GM12878 (cell line): Measurements from ENCODE around the gene A1BG. TPM values are rescaled to one million over a fixed set of nuclear protein-coding genes. Genes with fewer than 3 reads are reported as not detected.

Experiments
- ATAC-seq: fragments of 200-7000 bp; cut with Tn5 transposase; 3 replicates; pipeline ENCODE4 v1.9.1; 2020; ENCODE audit warnings: mild to moderate bottlenecking, moderate library complexity
- BruUV-seq: library from RNA; stranded (reverse); fragments of 400-500 nt; replicated peaks from 2 replicates; lab custom pipeline; 2021; lab: Mats Ljungman, UMichigan
- CTCF ChIA-PET: fragments of 300-600 bp; sonication (Branson Sonifier 250); formaldehyde crosslinking; extraction: SDS; loops from one replicate; lab custom pipeline; 2021; ENCODE audit warnings: inconsistent platforms; lab: Yijun Ruan, JAX
- POLR2A ChIA-PET: fragments of 350-600 bp; formaldehyde crosslinking; extraction: SDS; loops from one replicate; lab custom pipeline; 2021; ENCODE audit warnings: inconsistent platforms; lab: Charles Lee
- RAD21 ChIA-PET: fragments of 300-600 bp; sonication (Branson Sonifier 250); formaldehyde crosslinking; loops from one replicate; lab custom pipeline; 2023; ENCODE audit warnings: antibody characterized with exemption; ENCODE audit not compliant: unreplicated experiment; lab: Charles Lee
- SMC1A ChIA-PET: fragments of 300-600 bp; sonication (Branson Sonifier 250); formaldehyde crosslinking; loops from one replicate; lab custom pipeline; 2023; ENCODE audit not compliant: unreplicated experiment, uncharacterized antibody; lab: Charles Lee
- DNase-seq: peaks from one replicate; pipeline ENCODE4 v3.0.0-alpha.2; 2011; ENCODE audit warnings: low read depth, low spot score
- FAIRE-seq: peaks from 3 replicates; lab custom pipeline; 2011; peaks lifted over from hg19 to GRCh38; lab: Jason Lieb, UNC
- H2AFZ ChIP-seq: 2 replicates; pipeline ENCODE4 v1.6.0; 2011; ENCODE audit warnings: low read depth, low read length, control low read depth; ENCODE audit not compliant: control insufficient read depth
- H3K27ac ChIP-seq: 2 replicates; pipeline ENCODE4 v1.5.1; 2011; ENCODE audit warnings: control low read depth; ENCODE audit not compliant: control insufficient read depth, insufficient read depth
- H3K27me3 ChIP-seq, 2 experiments: replicated peaks in 1 of 2; 2 replicates each; pipeline versions ENCODE4 v1.6.0 to v1.6.1; 2011; ENCODE audit warnings: low read length in 1 of 2; ENCODE audit not compliant: control insufficient read depth in 2 of 2, insufficient read depth in 2 of 2
- H3K36me3 ChIP-seq, 2 experiments: 2 replicates each; pipeline ENCODE4 v1.5.1; 2011; ENCODE audit warnings: low read length in 1 of 2; ENCODE audit not compliant: control insufficient read depth in 2 of 2, insufficient read depth in 2 of 2
- H3K4me1 ChIP-seq: 2 replicates; pipeline ENCODE4 v1.6.1; 2011; ENCODE audit warnings: mild to moderate bottlenecking, low read length, moderate library complexity, mixed read lengths; ENCODE audit not compliant: control insufficient read depth, insufficient read depth
- H3K4me2 ChIP-seq: 2 replicates; pipeline ENCODE4 v1.6.0; 2011; ENCODE audit warnings: control low read depth; ENCODE audit not compliant: control insufficient read depth, insufficient read depth
- H3K4me3 ChIP-seq: fragments of 200-600 bp; sonication (generic); 2 replicates; pipeline ENCODE4 v1.5.1; 2016
- H3K79me2 ChIP-seq: 2 replicates; pipeline ENCODE4 v1.6.0; 2011; ENCODE audit warnings: low read length; ENCODE audit not compliant: control insufficient read depth, insufficient read depth
- H3K9ac ChIP-seq: 2 replicates; pipeline ENCODE4 v1.8.0; 2011; ENCODE audit warnings: low read length, control low read depth, mixed read lengths; ENCODE audit not compliant: control insufficient read depth, insufficient read depth
- H3K9me3 ChIP-seq: replicated peaks from 3 replicates; pipeline ENCODE4 v1.5.1; 2011; ENCODE audit warnings: mild to moderate bottlenecking, low read length; ENCODE audit not compliant: control insufficient read depth, insufficient read depth
- H4K20me1 ChIP-seq: 2 replicates; pipeline ENCODE4 v1.6.0; 2011; ENCODE audit not compliant: control insufficient read depth, insufficient read depth
- EED ChIP-seq: sonication (generic); IDR thresholded peaks from 2 replicates; pipeline ENCODE4 v1.6.1; 2016; ENCODE audit warnings: antibody characterized with exemption, low read depth
- IRF4 ChIP-seq: IDR thresholded peaks from 2 replicates; pipeline ENCODE4 v1.6.1; 2011; ENCODE audit warnings: low read depth, low read length
- IRF5 ChIP-seq: fragments of 450-650 bp; IDR thresholded peaks from 2 replicates; pipeline ENCODE4 v1.6.1; 2017; ENCODE audit warnings: borderline replicate concordance
- MTA2 ChIP-seq: fragments of 450-650 bp; IDR thresholded peaks from 2 replicates; pipeline ENCODE4 v1.6.1; 2016; ENCODE audit warnings: low read depth, mild to moderate bottlenecking, moderate library complexity
- NBN ChIP-seq: fragments of 450-650 bp; IDR thresholded peaks from 2 replicates; pipeline ENCODE4 v1.6.1; 2016
- NFYB ChIP-seq: IDR thresholded peaks from 2 replicates; pipeline ENCODE4 v1.6.1; 2011; ENCODE audit warnings: low read depth, mild to moderate bottlenecking, low read length, improper control_type of control experiment, moderate library complexity; ENCODE audit not compliant: insufficient read depth
- NR2C1 ChIP-seq: fragments of 450-650 bp; IDR thresholded peaks from 2 replicates; pipeline ENCODE4 v1.6.1; 2017; ENCODE audit warnings: antibody characterized with exemption, mild to moderate bottlenecking, moderate library complexity
- NR2C2 ChIP-seq: IDR thresholded peaks from 2 replicates; pipeline ENCODE4 v1.6.1; 2011; ENCODE audit warnings: borderline replicate concordance, low read depth; ENCODE audit not compliant: control insufficient read depth, insufficient read length
- RAD51 ChIP-seq: fragments of 450-650 bp; IDR thresholded peaks from 2 replicates; pipeline ENCODE4 v1.6.1; 2016; ENCODE audit warnings: moderate library complexity, mild to moderate bottlenecking, inconsistent platforms
- RFX5 ChIP-seq: IDR thresholded peaks from 2 replicates; pipeline ENCODE4 v1.6.1; 2011; ENCODE audit warnings: low read depth, low read length, improper control_type of control experiment
- TCF7 ChIP-seq: IDR thresholded peaks from 2 replicates; pipeline ENCODE4 v1.6.1; 2014; ENCODE audit warnings: antibody characterized with exemption, borderline replicate concordance
- WGBS: methylation state at CpG from one replicate; pipeline ENCODE4 v1.1.6; 2016; ENCODE audit warnings: low lambda C conversion rate; ENCODE audit not compliant: insufficient replicate concordance, insufficient coverage; ENCODE audit errors: missing lambda C conversion rate; 5-methylcytosine and 5-hydroxymethylcytosine counted together
- in situ Hi-C: fragments of 300-500 bp; cut with MboI; formaldehyde crosslinking; loops from 9 replicates; pipeline ENCODE4 v1.14.3; 2018; ENCODE audit warnings: mixed read lengths
- intact Hi-C: fragments of 100-400 bp; cut with micrococcal nuclease; formaldehyde crosslinking; loops from one replicate; pipeline ENCODE4 v1.14.2; 2022; ENCODE audit not compliant: unreplicated experiment
- polyA plus RNA-seq, 11 experiments: library from polyadenylated mRNA; depleted of rRNA in 4 of 11; unstranded in 6 of 11; stranded (reverse) in 5 of 11; fragments of >200 nt; fragmentation: Nextera tagmentation in 4 of 11; fragmentation: Illumina TruSeq in 1 of 11; extraction: Ambion mirVana in 4 of 11; extraction: Trizol in 1 of 11; gene quantifications; 1 replicate in 1 of 11; 2 replicates in 10 of 11; pipeline versions ENCODE4 v1.2.1 to v1.2.3, GENCODE V29; 2011 to 2016; ENCODE audit warnings: inconsistent platforms in 2 of 11, missing spikeins in 2 of 11, low read depth in 1 of 11
- total RNA-seq, 4 experiments: library from RNA; depleted of rRNA in 3 of 4; stranded (reverse); fragments of >200 nt in 3 of 4; fragmentation: Illumina TruSeq in 1 of 4; extraction: Trizol in 1 of 4; gene quantifications; 2 replicates each; pipeline versions ENCODE4 v1.2.1 to v1.2.3, GENCODE V29; 2013 to 2021
- TF ChIP-seq, protein P1 (sequence below): fragments of 450-650 bp; formaldehyde crosslinking; IDR thresholded peaks from 2 replicates; pipeline ENCODE4 v1.5.0; 2022; ENCODE audit warnings: mild to moderate bottlenecking, missing genetic modification characterization
- TF ChIP-seq, protein P2 (sequence below): fragments of 450-650 bp; IDR thresholded peaks from 2 replicates; pipeline ENCODE4 v1.6.1; 2014; ENCODE audit warnings: mild to moderate bottlenecking
- TF ChIP-seq, protein P3 (sequence below): IDR thresholded peaks from 2 replicates; pipeline ENCODE4 v1.6.1; 2011; ENCODE audit warnings: mild to moderate bottlenecking, low read depth, low read length, moderate library complexity; ENCODE audit not compliant: insufficient replicate concordance

A1BG gene
- total and polyA plus RNA-seq, 10 of the 15 experiments (the other 5 are each of a cell fraction or from before 2014, with no cell fraction given) = 0.34 to 29.6 (median 11.8) TPM

- Histone ChIP-seq H3K27me3 (no peaks in the 10 kb centered on the region), H3K4me1 (peaks cover 3% of the 10 kb centered on the region), H2AFZ (no peak overlapping the region), H3K36me3 (no peaks in the 10 kb centered on the region), H3K9ac (no peak overlapping the region), H3K9me3 (peaks cover 2% of the 10 kb centered on the region; the same call in 1 of the 3 replicates), H4K20me1 (no peaks in the 10 kb centered on the region), H3K27ac (no peak overlapping the region), H3K4me3 (no peak overlapping the region), H3K79me2 (no peaks in the 10 kb centered on the region; the same call in 1 of the 2 replicates), H3K4me2 (no peak overlapping the region)
- in situ Hi-C loops = no loop called here
- ChIA-PET POLR2A (no interaction called here), CTCF (no interaction called here), RAD21 (no interaction called here), SMC1A (no interaction called here)
- no peak for DNase-seq
- intact Hi-C loops = no loop called here
- 73% methylated on average over 7 of the region's 9 CpGs for WGBS
- no peak for ATAC-seq
- TF ChIP-seq NR2C1 (no peak), RAD51 (no peak), MTA2 (no peak), TCF7 (no peak), RFX5 (no peak), IRF4 (no peak), EED (no peak), IRF5 (no peak), NBN (no peak), NFYB (no peak), NR2C2 (no peak)
- TF ChIP-seq, protein P1, sequence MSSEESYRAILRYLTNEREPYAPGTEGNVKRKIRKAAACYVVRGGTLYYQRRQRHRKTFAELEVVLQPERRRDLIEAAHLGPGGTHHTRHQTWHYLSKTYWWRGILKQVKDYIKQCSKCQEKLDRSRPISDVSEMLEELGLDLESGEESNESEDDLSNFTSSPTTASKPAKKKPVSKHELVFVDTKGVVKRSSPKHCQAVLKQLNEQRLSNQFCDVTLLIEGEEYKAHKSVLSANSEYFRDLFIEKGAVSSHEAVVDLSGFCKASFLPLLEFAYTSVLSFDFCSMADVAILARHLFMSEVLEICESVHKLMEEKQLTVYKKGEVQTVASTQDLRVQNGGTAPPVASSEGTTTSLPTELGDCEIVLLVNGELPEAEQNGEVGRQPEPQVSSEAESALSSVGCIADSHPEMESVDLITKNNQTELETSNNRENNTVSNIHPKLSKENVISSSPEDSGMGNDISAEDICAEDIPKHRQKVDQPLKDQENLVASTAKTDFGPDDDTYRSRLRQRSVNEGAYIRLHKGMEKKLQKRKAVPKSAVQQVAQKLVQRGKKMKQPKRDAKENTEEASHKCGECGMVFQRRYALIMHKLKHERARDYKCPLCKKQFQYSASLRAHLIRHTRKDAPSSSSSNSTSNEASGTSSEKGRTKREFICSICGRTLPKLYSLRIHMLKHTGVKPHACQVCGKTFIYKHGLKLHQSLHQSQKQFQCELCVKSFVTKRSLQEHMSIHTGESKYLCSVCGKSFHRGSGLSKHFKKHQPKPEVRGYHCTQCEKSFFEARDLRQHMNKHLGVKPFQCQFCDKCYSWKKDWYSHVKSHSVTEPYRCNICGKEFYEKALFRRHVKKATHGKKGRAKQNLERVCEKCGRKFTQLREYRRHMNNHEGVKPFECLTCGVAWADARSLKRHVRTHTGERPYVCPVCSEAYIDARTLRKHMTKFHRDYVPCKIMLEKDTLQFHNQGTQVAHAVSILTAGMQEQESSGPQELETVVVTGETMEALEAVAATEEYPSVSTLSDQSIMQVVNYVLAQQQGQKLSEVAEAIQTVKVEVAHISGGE (CRISPR knock-in tag) = no peak
- TF ChIP-seq, protein P2, sequence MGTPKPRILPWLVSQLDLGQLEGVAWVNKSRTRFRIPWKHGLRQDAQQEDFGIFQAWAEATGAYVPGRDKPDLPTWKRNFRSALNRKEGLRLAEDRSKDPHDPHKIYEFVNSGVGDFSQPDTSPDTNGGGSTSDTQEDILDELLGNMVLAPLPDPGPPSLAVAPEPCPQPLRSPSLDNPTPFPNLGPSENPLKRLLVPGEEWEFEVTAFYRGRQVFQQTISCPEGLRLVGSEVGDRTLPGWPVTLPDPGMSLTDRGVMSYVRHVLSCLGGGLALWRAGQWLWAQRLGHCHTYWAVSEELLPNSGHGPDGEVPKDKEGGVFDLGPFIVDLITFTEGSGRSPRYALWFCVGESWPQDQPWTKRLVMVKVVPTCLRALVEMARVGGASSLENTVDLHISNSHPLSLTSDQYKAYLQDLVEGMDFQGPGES = no peak
- TF ChIP-seq, protein P3, sequence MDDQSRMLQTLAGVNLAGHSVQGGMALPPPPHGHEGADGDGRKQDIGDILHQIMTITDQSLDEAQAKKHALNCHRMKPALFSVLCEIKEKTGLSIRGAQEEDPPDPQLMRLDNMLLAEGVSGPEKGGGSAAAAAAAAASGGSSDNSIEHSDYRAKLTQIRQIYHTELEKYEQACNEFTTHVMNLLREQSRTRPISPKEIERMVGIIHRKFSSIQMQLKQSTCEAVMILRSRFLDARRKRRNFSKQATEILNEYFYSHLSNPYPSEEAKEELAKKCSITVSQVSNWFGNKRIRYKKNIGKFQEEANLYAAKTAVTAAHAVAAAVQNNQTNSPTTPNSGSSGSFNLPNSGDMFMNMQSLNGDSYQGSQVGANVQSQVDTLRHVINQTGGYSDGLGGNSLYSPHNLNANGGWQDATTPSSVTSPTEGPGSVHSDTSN = no peak
- TF ChIP-seq, all 136 proteins: peak for 0
- no peak for FAIRE-seq
- BruUV-seq = no TSS peak
Observed at GRCh38 chr19:58351558-58351878, 1.8 kb downstream of the A1BG start.
